HG03521 (cell line): ENCODE data around the gene GLI2.

Source experiments
- ATAC-seq: cut with Tn5 transposase; IDR thresholded peaks from one replicate; pipeline ENCODE4 v1.9.1; 2021; ENCODE audit warnings: mild to moderate bottlenecking, moderate library complexity; ENCODE audit not compliant: unreplicated experiment

Gene GLI2

GRCh38 chr2:120735746-120736170 is at the start of gene GLI2:
GLI2 (plus strand) TSS chr2:120735868; CDS start chr2:120797321, 61,453 bp downstream.
- no peak for ATAC-seq

GRCh38 chr2:120685974-120686297 is 49.7 kb upstream of the GLI2 start:
- ATAC-seq = no peak

- ATAC-seq = no peak
Measured at GRCh38 chr2:120686511-120687168, 49.0 kb upstream of the GLI2 start.

- ATAC-seq = no peak
Measured at GRCh38 chr2:120687210-120687609, 48.5 kb upstream of the GLI2 start.

GRCh38 chr2:120690521-120690920 is 45.1 kb upstream of the GLI2 start:
- ATAC-seq = no peak

GRCh38 chr2:120691410-120691809 is 44.3 kb upstream of the GLI2 start:
- ATAC-seq = no peak

- no peak for ATAC-seq
Measured at GRCh38 chr2:120692691-120693090, 43.0 kb upstream of the GLI2 start.

GRCh38 chr2:120693121-120693520 is 42.5 kb upstream of the GLI2 start:
- no peak for ATAC-seq

GRCh38 chr2:120694034-120694433 is 41.6 kb upstream of the GLI2 start:
- ATAC-seq = no peak

GRCh38 chr2:120697471-120697870 is 38.2 kb upstream of the GLI2 start:
- ATAC-seq = no peak

- ATAC-seq = no peak
Measured at GRCh38 chr2:120699292-120699691, 36.4 kb upstream of the GLI2 start.

GRCh38 chr2:120700659-120701058 is 35.0 kb upstream of the GLI2 start:
- no peak for ATAC-seq

GRCh38 chr2:120701096-120701495 is 34.6 kb upstream of the GLI2 start:
- no peak for ATAC-seq

GRCh38 chr2:120701499-120701898 is 34.2 kb upstream of the GLI2 start:
- ATAC-seq = no peak

- ATAC-seq = no peak
Measured at GRCh38 chr2:120702061-120702460, 33.6 kb upstream of the GLI2 start.

- ATAC-seq = no peak
Measured at GRCh38 chr2:120702801-120703200, 32.9 kb upstream of the GLI2 start.

- no peak for ATAC-seq
Measured at GRCh38 chr2:120703330-120703994, 32.2 kb upstream of the GLI2 start.

GRCh38 chr2:120704696-120705095 is 31.0 kb upstream of the GLI2 start:
- ATAC-seq = no peak

GRCh38 chr2:120707816-120708215 is 27.9 kb upstream of the GLI2 start:
- no peak for ATAC-seq

- ATAC-seq = no peak
Measured at GRCh38 chr2:120708944-120709607, 26.6 kb upstream of the GLI2 start.

GRCh38 chr2:120709608-120710041 is 26.0 kb upstream of the GLI2 start:
- no peak for ATAC-seq

GRCh38 chr2:120710256-120710655 is 25.4 kb upstream of the GLI2 start:
- ATAC-seq = no peak
